ENCODE measurements around the gene SLC6A1.
A peak's percentile ranks its signal among the peaks of the same experiment; 100 is the strongest.
"Not testable (repeated sequence)": the region's sequence is repeated elsewhere in the genome, so short reads cannot be mapped to it uniquely, and the experiment has no call there.

Gene SLC6A1

DNA sequence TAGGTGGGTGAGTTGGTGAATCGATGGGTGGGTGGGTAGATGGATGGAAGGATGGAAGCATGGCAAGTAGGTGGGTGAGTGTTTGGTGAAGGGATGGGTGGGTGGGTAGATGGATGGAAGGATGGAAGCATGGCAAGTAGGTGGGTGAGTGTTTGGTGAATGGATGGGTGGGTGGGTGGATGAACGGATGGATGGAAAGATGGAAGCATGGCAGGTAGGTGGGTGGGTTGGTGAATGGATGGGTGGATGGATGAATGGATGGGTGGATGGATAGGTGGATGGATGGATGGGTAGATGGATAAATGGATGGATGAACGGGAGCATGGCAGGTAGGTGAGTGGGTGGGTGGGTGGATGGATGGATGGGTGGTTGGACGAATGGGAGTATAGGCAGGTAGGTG is 65.1 kb downstream of the SLC6A1 start:
- no peak for DNase-seq (ENCODE audit: low read depth in 1 of 2, low spot score in 1 of 2)

DNA sequence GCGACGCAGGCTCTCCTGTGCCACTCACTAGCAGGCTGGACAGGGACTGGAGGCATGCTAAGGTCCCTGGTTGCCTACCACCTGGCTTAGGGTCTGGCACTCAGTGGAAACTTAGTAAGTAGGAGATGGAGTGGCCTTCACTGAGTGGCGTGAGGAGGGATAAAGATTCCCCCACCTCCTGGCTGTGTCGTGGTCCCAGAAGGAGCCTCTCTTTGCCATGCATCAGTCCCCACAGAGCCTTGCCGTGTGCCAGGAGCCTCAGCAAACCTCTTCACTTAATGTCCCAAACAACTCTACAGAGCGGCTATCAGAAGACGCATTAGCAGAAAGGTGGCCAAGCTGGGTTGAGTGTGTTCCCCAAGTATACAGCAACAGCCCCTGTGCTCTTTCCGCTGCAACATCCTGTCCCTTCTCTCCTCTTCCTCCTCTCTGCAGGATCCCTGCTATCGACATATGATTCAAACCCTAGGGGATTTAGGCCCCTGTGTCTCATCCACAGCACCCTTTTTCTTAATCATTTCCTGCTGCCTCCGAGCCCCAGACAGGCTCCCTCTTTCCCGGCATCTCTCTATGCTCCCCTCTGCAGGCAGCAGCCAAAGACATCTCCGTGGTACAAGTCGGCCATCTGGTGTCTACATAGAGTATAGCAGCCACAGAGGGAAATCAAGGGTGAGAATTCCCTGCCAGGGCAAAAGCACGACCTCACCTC is 66.7 kb downstream of the SLC6A1 start:
- DNase-seq (ENCODE audit: low read depth in 1 of 2, low spot score in 1 of 2): no peak

DNA sequence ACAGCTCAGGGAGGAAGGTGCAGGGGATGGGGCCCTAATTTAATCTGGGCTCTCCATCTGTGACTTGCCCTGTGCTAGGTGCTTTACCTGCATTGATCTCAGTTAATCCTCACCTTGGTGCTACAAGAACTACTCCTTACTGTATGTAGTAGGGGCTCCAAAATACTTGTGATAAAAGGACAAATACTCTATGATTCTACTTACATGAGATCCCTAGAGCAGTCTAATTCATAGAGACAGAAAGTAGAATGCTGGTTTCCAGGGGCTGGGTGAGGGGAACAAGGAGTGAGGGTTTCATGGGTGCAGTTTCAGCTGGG is 67.2 kb downstream of the SLC6A1 start:
- no peak for DNase-seq (ENCODE audit: low read depth in 1 of 2, low spot score in 1 of 2)

DNA sequence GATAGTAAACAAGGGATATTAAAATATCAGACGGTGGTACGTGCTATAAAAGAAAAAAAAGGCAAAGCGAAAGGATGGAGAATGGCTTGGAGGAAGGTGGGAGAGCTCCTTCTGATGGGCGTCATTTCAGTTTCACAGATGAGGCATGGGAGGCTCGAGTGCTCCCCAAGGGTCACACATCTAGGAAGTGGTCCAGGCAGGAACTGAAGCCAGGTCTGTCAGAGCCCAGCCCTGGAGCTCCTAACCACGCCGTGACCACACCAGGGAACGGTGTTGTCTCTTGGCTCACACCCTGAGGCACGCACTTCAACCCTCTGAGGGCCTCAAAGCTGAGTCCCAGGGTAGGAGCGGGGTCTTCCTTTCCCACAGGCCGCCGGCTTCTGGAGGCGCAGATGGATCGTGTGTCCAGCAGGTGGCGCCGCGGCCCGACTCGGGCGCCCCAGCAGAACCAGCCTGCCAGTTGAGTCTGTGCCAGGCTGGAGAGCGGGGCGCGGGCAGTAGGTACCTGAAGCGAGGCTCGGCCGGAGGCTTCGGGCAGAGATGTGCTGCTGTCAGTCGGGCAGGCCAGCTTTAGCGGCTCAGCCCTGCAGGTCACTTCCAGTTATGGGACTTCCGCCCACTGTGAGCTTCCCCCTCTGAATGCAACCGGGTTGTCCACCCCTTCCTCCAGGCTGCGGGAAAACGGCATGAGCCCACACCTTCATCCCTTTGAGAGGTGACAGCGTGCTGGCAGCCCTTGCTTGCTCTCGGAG is 68.1 kb downstream of the SLC6A1 start:
- peak in 1 of 2 donors; percentile 43 for DNase-seq (ENCODE audit: low read depth in 1 of 2, low spot score in 1 of 2)

DNA sequence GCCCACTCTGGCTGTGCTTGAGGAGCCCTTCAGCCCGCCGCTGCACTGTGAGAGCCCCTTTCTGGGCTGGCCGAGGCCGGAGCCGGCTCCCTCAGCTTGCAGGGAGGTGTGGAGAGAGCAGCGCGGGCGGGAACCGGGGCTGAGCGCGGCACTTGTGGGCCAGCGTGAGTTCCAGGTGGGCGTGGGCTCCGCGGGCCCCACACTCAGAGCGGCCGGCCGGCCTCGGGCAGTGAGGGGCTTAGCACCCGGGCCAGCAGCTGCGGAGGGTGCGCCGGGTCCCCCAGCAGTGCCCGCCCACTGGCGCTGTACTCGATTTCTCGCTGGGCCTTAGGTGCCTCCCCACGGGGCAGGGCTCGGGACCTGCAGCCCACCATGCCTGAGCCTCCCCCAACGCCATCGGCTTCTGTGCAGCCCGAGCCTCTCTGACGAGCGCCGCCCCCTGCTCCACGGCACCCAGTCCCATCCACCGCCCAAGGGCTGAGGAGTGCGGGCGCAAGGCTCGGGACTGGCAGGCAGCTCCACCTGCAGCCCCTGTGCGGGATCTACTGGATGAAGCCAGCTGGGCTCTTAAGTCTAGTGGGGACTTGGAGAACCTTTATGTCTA is 68.8 kb downstream of the SLC6A1 start:
- DNase-seq (ENCODE audit: low read depth in 1 of 2, low spot score in 1 of 2): not testable (repeated sequence)

DNA sequence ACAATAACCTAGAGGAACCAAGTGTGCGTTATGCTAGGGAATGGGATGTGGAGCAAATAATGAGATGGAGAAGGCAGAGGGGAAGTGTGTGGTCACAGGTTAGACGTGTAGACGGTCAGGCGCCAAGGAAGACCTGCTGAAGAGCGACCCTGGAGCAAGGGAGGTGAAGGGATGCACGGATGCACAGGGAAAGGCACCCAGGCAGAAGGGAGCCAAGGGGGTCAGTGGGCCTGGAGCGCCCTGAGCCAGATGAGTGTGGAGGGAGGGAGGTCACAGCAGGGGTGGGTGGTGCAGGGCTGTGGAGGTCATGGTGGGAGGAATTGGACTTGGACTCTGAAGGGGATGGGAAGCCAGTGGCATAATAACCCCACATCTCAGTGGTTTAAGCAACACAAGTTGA is 70.2 kb downstream of the SLC6A1 start:
- DNase-seq (ENCODE audit: low read depth in 1 of 2, low spot score in 1 of 2): no peak

DNA sequence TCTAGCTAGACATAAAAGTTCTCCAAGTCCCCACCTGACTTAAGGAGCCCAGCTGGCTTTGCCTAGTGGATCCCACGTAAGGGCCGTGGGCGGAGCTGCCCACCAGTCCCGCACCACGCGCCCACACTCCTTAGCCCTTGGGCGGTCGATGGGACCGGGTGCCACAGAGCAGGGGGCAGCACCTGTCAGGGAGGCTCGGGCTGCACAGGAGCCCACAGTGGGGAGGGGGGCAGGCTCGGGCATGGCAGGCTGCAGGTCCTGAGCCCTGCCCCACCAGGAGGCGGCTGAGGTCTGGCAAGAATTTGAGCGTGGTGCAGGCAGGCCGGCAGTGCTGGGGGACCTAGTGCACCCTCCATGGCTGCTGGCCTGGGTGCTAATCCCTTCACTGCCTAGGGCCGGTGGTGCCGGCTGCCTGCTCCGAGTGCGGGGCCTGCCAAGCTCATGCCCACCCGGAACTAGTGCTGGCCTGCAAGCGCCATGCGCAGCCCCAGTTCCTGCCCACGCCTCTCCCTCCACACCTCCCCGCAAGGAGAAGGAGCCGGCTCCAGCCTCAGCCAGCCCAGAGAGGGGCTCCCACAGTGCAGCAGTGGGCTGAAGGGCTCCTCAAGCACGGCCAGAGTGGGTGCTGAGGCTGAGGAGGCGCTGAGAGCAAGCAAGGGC is 78.7 kb downstream of the SLC6A1 start:
- no peak for DNase-seq (ENCODE audit: low read depth in 1 of 2, low spot score in 1 of 2)

DNA sequence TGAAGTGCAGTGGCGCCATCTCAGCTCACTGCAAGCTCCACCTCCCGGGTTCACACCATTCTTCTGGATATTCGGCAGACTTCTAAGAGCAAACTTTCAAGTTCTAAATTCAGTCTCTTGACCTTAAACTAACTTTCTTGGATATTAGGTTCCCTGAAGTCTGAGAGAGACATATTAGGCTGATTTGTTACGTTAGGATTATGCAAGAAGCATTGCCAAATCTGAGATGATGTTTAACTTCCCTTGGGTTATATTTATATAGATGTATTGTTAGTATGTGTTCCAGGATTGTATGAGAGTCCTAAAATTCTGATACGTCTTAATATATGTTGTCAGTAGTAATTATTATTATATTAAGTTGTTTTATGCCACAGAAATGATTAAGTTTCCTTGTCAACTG is 80.1 kb downstream of the SLC6A1 start:
- DNase-seq (ENCODE audit: low read depth in 1 of 2, low spot score in 1 of 2): no peak

DNA sequence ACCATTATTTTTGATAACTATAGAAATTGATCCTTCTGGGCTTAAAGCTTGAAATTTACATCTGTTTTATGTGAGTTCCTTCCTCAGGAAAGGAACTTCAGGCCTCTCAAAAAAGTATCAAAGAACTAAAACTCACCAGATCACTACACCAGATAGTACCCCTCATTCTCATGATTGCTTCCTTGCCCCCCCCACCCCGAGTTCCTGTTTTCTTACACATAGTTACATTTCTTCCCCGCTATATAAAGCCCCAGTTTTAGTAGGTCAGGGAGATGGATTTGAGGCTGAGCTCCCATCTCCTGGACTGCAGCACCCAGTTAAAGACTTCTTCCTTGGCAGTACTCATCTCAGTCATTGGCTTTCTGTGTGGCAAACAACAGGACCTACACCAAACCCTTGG is 81.5 kb downstream of the SLC6A1 start:
- DNase-seq (ENCODE audit: low read depth in 1 of 2, low spot score in 1 of 2): no peak

DNA sequence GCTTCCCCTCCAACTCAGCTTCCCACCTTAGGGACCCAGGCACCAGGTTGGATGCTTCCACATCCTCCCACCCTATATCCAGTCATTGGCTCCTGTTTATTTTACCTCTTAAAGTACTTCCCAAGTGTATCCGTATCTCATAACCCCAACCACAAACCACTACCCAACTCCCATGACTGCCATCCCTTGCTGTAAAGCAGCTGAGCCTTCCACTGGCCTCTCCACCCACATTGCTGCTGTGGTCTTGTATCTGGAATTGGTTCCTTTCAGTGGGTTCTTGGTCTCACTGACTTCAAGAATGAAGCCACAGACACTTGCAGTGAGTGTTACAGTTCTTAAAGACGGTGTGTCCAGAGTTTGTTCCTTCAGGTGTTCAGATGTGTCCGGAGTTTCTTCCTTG is 81.9 kb downstream of the SLC6A1 start:
- DNase-seq (ENCODE audit: low read depth in 1 of 2, low spot score in 1 of 2): no peak

DNA sequence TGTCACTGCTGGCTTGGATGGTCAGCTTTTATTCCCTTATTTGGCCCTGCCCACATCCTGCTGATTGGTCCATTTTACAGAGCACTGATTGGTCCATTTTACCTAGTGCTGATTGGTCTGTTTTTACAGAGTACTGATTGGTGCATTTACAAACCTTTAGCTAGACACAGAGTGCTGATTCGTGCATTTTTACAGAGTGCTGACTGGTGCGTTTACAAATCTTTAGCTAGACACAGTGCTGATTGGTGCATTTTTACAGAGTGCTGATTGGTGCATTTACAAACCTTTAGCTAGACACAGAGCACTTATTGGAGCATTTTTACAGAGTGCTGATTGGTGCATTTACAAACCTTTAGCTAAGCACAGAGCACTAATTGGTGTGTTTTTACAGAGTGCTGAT is 82.6 kb downstream of the SLC6A1 start:
- not testable (repeated sequence) for DNase-seq (ENCODE audit: low read depth in 1 of 2, low spot score in 1 of 2)

DNA sequence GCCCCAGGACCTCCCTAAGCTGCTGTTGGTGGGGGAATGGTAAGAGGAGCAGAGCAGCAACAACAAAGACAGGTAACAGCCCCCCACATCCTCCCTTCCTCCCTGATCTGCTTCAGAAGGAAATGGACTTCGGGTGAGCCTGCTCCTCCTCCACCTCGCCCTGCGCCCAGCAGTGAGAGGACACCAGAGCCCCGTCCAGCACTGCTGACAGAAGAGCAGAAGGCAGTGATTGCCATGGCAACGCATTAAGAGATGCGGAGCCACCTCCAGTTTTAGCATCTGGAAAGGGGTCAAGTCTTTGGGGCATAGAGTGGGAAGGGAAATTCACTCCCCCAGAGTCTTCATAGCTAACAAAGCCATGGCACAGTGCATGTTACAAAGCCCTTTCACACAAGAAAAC is 84.2 kb downstream of the SLC6A1 start:
- DNase-seq (ENCODE audit: low read depth in 1 of 2, low spot score in 1 of 2): no peak

DNA sequence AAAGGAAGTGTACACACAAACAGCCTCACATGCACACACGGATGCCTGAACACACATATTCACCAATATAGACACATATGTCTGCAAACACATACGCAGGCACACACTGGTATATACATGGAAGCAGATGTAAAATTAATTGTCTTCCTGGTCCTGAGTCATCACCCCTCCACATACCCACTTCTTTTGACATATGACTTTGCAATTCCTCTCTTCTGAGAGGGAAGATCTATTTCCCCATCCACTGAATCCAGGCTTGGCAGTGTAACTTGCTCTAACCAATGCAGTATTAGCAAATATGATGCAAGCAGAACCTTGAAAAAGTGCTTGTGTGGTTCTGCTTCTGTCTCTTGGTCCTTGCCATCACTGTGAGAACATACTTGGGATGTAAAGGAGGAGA is 84.9 kb downstream of the SLC6A1 start:
- no peak for DNase-seq (ENCODE audit: low read depth in 1 of 2, low spot score in 1 of 2)

DNA sequence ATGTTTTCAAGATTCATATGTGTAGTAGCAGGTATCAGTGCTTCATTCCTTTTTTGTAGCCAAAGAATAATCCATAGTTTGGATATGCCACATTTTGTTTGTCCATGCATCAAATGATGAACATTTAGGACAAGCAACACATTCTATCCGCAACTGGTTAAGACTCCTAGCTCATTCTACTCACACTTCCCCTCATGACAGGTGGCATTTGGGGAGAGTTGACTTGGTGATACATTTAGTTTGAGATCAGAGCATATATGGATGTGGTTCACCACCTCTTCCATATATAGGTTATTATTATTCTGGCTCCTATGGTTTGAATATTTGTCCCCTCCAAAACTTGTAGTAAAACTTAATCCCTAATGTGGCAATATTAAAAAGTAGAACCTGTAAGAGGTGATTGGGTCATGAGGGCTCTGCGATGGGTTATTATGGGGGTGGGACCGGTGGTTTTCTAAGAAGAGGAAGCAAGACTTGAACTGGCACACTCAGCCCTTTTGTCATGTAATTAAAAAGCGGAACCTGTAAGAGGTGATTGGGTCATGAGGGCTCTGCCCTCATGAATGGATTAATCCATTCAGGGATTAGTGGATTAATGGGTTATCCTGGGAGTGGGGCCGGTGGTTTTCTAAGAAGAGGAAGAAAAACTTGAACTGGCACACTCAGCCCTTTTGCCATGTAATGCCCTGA is 86.4 kb downstream of the SLC6A1 start:
- DNase-seq (ENCODE audit: low read depth in 1 of 2, low spot score in 1 of 2): no peak

DNA sequence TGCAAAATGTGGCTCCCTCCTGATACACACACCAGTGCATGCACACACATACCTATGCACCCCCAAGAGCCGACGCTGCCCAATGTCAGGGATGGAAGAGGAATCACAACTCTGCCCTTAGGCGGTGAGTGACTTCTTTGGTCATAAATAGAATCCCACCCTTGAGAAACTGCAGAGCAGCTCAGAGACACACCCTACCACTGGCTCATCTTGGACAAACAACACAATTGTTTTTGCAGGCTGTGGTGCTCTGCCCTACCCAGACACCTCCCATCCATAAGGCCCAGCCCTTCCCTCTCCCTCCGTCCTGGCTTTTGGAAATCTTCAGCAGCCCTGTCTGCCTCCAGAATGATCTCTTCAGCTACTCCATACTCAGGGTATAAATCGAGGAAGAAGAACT is 87.9 kb downstream of the SLC6A1 start:
- DNase-seq (ENCODE audit: low read depth in 1 of 2, low spot score in 1 of 2): no peak

DNA sequence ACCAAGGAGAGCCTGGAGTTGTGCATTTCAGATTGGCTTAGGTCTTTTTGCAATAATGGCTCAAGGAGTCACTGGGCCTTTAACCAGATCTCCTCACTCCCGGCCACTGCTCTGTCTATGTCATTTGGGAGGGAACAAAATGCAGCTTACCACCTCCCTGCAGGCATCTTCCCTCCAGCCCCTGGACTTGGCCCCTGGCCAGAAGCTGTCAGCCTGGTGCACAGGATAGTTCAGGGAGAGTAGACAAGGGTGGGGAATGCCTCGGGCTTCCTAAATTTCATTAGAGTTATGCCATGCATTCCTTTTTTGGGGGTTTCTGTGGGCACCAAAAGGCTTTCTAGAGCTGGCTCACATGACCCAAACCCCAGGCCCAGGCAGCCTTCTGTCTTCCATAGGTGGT is 91.5 kb downstream of the SLC6A1 start:
- no peak for DNase-seq (ENCODE audit: low read depth in 1 of 2, low spot score in 1 of 2)

DNA sequence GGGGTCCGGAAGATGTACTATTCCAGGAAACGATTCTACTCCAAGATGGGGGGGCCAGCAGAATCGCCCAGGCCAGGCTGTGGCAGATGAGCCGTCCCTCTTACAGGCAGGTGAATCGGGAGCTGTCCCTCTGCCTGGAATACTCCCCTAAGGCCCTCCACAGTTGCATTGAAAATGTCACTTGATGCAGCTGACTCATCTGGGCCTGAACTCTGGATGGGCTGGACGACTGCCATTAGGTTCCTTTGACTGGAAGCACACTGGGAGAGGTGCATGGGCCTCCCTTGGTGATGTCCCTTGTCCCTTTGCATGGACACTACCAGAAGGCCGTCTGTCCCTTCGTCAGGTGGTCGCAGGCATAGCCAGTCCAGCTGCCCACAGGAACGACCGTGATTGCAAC is 92.1 kb downstream of the SLC6A1 start:
- DNase-seq (ENCODE audit: low read depth in 1 of 2, low spot score in 1 of 2): no peak

DNA sequence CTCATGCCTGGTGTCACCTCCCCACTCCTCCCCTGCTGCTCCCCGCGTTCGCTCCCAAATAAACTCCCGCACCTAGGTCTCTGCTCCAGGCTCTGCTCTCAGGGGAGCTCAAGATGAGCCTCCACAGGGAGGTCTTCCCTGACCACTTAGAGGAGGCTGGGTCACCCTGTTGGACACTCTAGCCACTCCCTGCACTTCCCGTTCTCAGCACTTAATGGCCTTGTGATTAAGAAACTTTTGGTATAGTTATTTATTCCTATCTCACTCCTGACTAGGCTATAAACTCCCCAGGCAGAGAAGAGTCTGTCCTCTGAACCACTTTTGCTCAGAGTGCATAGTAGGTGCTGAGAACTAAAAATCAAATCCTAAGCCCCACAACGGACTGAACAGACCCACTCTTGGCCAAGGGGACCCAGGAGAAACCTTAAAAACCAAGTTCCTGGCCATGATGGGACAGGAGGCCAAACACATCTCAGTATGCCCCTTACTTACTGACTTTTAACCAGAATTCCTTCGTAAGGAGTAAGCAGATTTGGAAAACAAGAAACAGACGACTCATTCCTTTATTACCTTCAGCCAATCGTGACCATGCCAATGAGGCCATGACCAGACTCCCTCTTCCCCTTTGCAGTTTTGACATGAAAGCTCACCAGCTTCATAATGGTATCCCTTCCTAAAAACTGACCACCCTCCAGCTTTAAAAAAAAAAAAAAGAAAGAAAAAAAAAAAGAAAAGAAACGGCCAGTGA is 92.7 kb downstream of the SLC6A1 start:
- no peak for DNase-seq (ENCODE audit: low read depth in 1 of 2, low spot score in 1 of 2)

DNA sequence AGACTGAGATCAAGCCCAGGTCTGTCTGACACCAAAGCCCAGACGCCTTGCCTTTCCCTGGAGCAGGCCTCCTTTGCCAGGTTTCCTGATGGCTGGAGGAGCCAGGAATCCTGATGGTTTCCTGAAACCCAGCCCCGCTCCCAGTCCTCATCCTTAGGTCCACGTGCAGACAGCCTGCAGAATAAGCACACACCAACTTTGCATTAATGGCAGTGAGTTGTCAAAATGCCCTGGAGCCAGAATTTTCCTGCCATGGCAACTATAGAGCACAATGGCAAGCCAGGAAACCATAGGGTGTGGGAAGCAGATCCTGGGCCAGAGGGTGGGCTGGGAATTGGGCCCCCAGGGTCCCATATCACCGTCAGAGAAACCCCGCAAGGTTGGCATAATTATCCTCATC is 94.3 kb downstream of the SLC6A1 start:
- no peak for DNase-seq (ENCODE audit: low read depth in 1 of 2, low spot score in 1 of 2)

DNA sequence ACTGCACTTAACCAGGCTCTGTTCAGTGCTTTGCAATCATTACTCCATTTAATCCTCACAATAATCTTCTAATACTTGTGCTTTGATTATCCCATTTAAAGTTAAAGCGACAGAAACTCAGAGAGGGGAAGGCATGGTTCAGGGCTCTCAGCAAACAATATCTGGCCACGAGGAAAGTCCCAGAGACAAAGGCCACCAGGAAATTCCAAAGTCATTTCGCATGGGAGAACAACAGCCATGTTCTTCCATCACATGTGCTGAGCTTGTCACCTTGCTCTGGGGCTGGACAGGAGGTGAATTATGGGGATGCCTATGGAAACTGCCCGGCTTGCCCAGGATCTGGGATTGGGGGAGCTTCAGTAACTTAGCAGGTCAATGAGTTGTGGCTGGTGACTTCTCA is 95.5 kb downstream of the SLC6A1 start:
- DNase-seq (ENCODE audit: low read depth in 1 of 2, low spot score in 1 of 2): no peak

DNA sequence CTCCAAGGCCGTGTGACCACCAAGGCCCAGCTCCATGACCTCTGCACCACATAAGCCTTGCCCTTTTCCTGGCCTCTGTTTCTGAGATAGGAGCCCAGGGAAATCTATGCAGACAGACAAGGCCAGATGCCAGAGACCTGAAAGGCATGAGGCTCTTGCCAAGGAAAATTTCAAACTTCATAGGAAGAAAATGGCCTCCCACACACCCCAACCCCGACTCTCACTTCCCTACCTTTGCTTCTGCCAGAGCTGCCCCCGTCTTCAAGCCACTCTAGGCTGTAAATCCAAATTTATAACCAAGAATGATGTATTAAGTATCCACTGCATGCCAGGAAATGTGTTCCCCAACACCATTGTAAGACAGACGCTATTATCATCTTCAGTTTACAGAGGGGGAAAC is 96.3 kb downstream of the SLC6A1 start:
- DNase-seq (ENCODE audit: low read depth in 1 of 2, low spot score in 1 of 2): no peak
